Activated CD4-positive, alpha-beta T cell treated with anti-CD3 and anti-CD28 coated beads for 48 hours (primary cell): ENCODE data around the gene HEXB.
A peak's percentile ranks its signal among the peaks of the same experiment; 100 is the strongest.

ENCODE experiments used
- DNase-seq: peaks from one replicate; pipeline ENCODE4 v3.0.0-alpha.2; 2020

HEXB gene

DNA sequence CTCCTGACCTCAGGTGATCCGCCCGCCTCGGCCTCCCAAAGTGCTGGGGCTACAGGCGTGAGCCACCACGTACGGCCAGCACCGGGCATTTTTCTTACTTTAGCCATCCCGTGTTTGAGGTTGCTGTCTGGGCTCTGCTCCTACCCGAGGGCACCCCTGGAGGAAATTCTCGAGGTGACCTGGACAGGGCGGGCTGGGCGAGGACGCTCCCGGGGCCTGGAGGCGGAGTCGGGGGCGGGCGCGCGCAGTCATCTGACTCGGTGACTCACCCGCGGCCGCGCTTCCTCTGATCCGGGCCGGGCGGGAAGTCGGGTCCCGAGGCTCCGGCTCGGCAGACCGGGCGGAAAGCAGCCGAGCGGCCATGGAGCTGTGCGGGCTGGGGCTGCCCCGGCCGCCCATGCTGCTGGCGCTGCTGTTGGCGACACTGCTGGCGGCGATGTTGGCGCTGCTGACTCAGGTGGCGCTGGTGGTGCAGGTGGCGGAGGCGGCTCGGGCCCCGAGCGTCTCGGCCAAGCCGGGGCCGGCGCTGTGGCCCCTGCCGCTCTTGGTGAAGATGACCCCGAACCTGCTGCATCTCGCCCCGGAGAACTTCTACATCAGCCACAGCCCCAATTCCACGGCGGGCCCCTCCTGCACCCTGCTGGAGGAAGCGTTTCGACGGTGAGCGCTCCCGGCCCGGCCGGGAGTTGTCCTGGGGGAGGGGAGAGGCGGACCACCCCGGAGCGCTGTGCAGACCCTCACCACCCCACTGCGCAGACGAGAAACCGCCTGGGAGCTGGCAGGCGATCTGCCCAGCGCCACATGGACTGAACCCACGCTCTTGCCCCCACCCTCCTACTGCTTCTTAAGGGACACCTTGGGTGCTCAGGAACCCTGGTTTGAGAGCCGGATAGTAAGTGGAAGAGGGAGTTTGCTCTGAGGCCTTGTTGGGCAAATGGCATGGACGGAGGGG is at the start of gene HEXB:
TSS of gene HEXB (plus strand) at position 334 of the 952 bp plus-strand sequence. CDS start at position 362, 28 bp downstream.
- peak; percentile 91 for DNase-seq

DNA sequence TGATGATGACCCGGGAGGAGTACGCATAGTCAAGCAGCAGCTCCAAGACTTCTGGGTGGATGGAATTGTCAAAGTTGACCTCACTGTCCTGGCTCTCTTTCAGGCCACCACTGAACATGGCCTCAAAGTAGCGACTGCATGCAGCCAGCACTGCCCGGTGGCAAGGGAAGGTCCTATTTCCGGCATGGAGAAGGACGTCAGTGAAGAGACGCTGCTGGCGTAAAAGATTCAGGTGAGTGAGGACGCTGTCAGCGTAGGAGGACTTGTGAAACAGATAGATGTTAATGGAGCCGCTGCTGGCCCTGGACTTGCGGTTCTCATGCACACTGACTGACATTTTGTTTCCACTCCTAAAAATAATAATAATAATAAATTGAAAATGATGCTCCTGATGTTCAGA is 48.9 kb upstream of the HEXB start:
- no peak for DNase-seq

DNA sequence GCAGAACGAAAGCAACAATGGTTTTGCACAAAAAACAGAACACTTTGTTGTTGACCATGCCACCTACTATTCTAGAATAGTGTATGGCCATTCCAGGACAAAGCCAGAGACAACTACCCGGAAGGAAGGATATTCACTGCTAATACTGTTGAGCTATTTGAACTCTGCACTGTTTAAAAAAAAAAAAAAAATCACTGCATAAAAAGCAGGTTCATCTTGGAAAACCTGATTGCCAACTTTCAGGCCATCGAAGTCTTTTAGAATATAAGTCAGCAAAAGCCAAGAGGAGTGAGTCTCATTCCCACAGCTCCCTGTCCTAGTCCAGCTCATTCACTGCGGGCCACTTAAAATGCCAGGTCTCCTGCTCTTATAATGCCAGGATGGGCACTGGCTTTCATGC is 48.5 kb upstream of the HEXB start:
- no peak for DNase-seq

DNA sequence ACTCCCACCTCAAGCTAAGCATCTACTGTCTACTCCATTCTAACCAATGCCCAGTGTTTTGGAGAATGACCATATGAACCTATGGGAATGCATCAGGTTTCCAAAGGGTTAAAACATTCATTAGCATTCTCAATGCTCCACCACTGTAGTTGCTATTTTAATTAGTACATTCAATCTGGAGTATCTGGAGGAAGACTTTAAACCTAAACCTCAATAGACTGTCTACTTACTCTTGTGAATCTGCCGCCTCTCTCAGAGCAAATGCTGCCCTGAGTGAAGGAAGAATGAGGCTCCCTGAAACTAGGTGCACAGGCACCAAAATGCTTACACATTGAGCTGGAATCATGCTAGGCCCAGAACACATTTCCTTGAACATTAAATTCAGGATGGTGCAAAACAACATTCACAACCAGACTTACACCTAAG is 46.5 kb upstream of the HEXB start:
- DNase-seq: no peak

DNA sequence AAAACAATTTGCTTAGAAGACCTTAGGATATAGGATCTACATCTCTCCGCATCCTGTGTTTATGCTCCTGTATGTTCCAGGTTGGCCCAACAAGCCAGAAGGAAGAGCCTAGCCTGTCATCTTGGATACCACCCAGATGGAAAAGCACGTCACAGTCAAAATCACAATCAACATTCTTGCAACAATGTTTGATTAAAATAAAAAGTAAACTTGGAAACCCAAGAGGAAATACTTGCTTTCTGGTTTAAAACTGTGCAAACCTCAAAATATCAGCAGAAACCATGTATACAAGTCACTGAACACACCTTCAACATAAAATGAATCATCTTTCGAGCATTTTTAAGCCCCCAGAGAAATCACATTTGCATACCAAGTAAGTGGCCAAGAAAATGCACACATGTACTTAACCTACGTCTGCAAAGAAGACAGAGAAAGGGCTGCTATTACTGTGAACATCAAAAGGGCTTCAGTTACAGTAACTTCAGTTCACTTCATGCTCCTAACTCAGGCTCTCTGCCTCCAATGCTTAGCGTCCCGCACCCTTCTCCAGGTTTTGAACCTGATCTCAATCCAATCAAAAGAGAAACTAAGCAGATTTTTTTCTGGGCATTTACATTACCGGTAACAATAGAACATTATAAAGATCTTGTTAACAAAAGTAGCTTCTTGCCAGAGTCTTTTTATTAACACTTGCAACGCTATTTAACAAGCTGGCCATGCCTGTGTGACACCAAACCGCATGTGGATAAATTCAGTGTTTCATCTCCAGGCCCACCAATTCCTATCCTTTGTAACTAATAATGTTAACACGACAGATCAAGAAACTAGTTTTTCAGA is 45.8 kb upstream of the HEXB start:
- no peak for DNase-seq

DNA sequence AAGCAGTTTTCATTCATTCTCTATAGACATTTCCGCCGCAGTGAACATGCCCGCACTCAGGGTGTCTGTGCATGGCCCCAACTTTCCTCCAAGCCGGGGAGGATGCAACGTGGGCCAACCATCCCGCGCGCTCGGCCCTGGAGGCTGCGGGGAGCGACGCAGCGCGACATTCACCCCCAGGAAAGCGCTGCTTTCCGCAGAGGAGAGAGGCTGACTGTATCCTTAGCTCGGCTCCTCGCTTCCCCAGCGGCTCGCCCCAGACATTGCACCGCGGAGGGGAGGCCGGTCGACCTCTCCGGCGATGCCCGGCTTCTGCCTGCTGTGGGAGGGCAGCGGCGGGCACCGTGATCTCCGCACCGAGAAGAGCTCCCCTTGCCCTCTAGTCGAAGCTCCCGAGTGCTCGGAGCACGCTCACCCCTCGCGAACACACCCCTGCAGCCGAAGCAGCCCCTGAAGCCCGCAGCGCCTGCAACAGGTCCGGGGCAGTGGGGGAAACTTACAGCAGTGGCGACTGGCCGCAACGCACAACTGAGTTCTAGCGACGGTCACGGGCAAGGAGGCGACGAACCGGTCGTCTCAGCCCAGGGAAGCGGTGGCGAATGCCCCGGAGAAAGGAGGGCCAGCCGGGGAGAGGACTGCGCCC is 45.1 kb upstream of the HEXB start:
- DNase-seq: peak; percentile 62

DNA sequence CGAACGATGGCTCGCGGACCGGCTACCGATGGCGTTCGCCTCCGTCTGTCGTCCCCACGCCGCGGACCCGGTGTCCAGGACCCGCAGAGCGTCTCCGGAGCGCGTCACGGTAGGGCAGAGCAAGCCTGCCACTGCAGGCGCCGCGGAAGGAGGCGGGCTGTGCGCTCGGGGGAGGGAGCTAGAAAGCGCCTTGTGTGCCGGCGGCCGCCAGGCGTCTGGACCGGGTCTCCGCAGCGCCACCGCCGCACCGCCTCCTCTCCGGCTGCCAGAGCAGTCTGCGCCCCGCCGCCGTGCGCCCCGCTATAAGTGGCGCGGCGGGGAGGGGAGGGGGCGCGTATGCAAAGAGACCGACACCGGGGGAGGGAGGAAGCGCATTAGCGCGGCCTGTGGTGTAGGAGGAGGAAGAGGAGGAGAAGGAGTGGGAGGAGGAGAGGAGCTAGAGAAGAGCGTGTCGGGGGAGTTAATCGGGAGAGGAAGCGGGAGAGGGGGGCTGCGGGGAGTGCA is 44.5 kb upstream of the HEXB start, which contains the start of gene ENC1:
TSS of gene ENC1 (minus strand) at position 279 of the 504 bp plus-strand sequence. CDS start 4,243 bp downstream, outside the sequence.
- peak; percentile 82 for DNase-seq

DNA sequence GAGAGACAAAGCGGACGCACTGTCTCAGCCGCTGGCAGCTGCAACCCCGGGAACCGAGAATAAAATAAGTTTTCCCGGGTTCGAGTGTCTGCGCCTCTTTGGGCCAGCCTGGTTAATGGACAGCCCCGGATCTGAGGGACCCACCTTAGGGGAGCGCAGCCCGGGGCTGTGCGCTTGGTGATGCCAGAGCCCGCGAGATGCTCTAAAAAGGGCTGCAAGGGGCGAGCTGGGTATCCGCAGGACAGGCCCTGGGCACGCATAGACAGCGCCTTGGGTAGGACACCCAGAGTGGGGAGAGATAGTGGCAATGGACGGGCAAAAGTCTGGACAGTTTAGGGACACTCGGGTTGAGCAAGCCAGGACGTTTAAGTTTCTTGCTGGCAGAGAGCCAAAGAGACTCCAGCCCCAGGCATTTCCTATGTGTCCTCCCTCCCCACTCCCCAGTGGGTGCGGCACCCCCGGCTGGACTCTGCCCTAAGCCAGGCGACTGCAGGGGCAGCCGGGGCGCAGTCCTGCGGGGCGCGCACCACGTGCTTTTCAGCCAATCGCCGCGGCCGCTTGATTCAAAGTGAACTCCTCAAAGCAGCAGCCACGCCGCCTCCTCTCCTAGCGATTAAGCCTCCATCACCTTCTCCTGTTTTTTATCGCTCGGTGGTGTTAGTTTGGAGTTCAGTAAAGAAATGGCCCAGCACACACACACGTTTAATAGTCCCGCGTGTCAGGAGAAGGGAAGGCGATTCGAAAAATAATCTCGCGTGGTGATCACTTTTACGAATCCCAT is 43.9 kb upstream of the HEXB start:
- DNase-seq: peak; percentile 58

DNA sequence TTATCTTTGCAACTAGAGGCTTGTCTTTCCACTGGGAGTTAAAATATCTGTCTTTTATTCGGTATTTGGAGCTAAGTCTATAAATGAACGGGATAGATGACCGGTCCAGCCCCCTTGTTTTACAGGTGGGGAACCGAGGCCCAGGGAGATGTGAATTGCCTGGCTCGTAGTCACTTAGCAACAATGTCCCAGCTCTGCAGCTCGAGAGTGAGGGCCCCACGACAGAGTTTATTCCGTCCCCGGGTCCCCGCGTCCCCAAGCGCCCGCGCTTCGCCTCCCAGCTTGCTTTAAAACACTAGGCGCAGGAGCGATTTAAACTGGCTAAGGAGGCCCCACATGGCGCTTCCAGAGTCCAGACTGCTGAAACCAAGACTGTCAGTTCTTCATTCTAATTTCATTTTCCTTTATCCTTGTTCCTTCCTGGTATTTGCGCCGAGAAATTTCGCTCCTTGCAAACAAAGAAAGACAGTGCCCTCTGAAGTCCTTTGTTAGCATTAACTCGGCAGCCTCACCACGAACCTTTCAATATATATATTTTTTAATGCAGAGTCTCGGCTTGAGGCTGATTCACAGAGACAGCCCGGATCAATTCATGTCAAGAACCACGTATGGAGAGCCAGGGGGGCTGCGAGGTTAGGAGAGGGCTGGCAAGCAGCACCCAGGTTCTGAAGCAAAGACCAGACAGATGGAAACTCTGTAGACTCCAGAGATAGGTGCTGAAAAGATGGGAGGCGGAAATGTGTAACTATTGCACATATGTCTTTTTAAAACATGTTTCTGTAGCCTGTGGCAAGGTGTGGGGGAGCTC is 43.1 kb upstream of the HEXB start:
- peak; percentile 27 for DNase-seq

DNA sequence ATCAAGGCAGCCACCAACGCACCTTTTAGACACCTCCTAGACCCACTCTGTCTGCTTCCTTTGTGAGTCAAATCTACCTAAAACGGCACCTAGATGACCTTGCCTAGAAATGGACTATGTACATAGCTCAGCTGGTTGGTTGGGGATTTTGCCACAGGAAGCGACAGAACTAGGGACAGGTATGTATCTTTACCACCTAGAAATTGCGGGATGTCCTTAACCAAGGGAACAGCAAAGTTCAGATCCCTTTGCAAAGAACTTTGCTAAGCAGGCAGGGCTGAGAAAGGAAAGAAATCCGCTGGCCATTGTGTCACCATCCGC is 42.5 kb upstream of the HEXB start:
- DNase-seq: no peak

DNA sequence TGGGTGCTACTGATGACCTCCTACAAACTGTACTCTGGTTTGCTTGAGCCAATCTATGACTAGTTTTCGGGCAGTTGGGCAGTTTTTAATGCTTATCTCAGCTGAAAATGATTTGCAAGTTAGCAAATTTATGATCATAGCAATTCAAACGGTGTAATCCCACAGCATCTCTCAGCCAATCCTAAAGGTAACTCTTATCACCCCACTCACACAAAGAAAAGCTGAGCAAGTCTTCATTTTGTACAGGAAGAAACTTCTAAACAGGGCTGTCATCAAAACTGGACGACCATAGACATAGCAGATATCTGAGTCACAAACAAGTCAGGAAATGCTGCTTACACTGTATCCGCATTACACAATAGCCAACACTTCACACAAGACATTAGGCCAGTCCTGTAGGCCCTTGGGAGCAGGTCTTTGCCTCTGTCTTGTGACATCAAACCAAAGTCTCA is 41.9 kb upstream of the HEXB start:
- DNase-seq: no peak

DNA sequence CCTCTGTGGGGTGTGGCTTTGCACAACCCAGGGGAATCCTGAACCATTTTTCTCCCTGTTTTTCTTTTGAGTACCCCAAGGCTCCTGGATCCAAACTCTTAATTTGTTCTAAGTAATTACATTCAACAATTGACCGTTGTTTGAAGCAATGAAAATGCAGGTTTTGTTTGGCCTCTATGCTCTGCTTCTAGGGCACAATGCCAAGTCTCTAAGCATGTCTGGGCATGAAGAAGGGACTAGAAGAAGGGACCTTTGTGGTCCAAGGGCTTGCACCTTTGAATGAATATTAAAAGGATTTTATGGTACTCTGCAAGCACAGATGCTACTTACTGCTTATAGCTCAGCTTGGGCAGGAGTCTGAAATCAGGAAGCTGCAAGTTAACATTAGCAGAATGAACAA is 37.9 kb upstream of the HEXB start:
- no peak for DNase-seq

DNA sequence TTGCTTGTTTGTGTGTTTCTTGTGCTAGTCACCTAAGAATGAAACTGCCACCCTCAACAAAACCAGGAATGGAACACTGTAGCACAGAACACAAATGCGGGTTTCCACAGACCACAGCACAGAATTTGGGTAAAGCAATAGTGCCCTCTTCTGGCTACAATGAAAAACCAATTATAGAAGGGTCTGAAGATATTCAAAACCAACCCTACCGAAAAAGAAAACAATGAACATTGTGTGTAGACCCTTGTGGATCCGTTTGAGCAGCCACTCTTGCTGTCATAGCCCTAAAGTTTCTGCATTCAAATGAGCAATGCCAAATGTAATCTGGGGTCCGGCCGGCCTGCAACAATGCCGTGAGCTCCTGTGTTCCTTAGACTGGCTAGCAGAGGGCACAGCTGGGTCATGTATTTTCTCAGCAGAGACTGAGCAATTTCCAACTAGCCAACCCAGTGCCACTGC is 36.2 kb upstream of the HEXB start:
- DNase-seq: peak; percentile 21

DNA sequence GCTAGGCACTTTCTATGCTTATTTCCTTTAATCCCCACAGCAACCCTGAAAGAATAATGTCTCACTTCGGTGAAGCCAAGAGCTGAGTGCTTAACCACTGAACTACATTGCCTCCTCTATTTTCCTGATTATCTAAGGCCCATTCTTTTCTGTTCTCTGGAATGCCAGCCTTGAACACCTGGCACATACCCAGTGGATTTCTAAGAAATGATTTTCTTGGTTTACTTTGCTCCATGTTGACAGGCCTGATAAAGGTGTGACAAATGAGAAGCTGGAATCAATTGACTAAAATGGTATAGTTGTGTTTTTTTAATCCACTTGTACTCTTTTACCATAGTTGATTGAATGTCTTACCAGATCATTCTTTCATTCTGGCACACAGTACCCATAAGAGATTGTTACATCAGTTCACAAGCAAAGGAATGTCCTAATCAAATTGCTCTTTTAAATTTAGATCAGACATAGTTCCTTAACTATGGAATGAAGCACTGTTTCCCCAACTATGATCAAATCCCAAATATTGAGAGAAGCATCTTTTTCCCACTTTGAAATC is 35.5 kb upstream of the HEXB start:
- no peak for DNase-seq

DNA sequence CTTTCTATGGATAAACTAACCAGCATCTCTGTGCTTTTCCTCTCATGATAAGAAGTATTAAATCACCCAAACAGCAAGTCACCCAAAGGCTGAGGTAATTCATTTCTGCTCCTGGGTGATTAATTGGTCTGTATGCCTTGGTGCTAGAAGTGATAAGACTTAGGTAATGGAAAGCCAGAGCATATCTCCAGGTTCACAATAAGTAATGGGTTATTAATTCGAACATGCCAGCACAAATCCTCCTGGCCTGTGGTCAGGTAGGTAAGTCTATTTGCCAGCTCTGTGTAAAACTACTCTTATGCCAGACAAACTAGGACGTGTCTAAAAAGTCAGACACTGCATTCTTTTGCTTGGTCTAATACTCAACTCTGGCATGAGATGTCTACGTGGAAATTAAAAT is 33.3 kb upstream of the HEXB start:
- DNase-seq: no peak

DNA sequence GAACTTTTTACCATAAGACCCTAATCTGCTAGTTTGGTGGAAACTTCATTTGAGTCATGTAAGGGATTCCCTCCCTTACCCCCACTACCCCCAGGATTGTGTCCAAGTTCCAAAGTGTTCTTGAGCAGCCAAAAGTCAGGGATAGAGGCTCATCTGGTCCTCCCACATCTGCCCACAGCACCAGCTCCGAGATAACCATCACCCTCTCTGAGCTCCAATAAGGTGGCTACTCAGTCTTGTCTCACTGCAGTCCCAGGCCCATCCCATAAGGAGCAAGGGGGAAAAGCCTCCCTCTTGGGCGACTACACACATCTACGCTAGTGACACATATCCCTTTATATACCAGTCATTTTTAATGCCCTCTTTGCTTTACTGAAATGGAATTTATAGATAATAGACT is 32.5 kb upstream of the HEXB start:
- DNase-seq: no peak

DNA sequence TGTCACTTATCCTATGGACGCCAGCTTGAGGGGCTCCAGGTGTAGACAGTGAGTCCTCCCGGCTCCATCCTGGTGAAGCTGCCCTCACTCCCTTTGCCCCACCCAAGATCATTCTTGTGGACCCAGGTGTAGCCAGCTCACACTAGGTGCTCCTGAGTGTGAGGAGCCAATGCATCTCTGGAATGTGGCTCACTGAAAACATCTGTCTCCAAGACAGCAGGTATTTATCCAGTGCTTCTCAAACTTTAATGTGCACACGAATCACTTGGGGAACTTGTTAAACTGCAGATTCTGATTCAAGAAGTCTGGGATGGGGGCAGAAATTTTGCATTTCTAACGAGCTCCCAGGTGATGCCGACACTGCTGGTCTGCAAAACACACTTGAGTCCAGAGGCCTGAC is 31.0 kb upstream of the HEXB start:
- no peak for DNase-seq

DNA sequence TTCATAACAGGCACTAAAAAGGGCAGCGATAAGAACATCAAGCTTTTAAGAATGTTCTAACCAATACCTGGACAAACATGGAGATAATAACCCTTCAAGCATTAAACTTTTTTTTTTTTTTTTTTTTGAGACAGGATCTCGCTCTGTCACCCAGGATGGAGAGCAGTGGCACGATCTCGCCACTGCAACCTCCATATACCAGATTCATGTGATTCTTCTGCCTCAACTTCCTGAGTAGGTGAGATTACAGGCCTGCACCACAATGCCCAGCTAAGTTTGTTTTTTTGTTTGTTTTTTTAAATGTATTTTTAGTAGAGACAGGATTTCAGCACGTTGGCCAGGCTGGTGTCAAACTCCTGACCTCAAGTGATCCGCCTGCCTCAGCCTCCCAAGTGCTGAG is 29.8 kb upstream of the HEXB start:
- no peak for DNase-seq

DNA sequence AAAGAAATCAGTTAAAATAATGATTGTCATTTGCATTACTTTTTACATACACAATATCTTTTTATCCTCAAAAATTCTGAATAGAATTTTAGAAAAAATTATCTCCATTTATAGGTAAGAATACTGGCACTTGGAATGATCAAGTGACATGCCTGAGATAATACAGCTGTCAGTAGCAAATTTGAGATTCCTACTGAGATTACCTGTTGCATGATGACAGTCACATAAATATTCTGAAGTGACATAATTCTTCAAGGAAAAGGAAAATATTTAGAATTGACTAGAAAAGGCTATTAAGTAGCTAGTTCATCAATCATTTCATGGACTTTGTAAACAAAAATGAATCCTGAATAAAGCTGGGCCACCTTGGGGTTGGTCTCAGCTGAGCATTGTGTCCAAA is 29.3 kb upstream of the HEXB start:
- no peak for DNase-seq

DNA sequence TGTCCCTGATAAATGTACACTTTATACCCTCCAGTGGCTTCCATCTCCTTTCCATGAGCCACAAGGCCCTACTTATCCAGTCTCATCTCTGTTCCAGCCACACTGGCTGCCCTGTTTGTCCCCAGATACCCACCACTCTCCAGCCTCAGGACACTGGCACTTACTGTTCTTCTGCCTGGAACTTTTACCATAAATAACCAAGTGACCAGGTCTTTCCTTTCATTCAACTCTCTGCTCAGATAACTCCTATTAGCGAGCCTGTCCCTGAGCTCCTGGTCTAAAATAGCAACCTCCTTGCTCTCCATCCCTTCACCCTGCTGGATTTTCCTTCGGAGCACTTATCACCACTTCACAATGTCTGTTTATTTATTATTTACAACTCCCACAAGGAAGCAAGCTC is 27.9 kb upstream of the HEXB start:
- no peak for DNase-seq

DNA sequence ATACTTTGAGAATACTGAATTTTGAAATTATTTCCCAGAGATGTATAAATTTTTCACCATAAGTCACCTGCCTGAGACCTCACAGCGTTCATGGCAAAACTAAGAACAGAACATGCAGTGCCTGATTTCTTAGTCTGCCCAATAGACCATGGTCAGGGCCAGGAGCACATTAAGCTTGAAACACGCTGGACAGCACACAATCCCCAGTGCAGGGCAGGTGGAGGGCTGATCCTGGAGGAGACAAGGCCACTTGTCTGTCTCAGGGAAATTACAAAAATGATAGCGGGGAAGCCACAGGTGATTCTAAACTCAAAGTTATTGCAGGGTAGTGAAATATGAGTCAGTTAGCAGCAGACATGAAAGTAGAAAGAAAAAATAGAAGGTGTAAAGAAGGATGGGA is 25.9 kb upstream of the HEXB start:
- DNase-seq: no peak
